Osteoblast (primary cell): ENCODE results near the gene BRCA1. TPM values are rescaled to one million over a fixed set of nuclear protein-coding genes. Genes with fewer than 3 reads are reported as not detected.

Experiments
- DNase-seq: peaks from one replicate; pipeline ENCODE4 v3.0.0; 2011; ENCODE audit warnings: low spot score, mixed read lengths; ENCODE audit not compliant: insufficient read length; ENCODE audit errors: missing footprints
- H2AFZ ChIP-seq: 2 replicates; pipeline ENCODE4 v1.6.0; 2011; ENCODE audit warnings: mild to moderate bottlenecking, low read length
- H3K27ac ChIP-seq: 2 replicates; pipeline ENCODE4 v1.5.1; 2011; ENCODE audit warnings: mild to moderate bottlenecking, low read depth, low read length, moderate library complexity
- H3K27me3 ChIP-seq: 2 replicates; pipeline ENCODE4 v1.6.0; 2012; ENCODE audit warnings: mild to moderate bottlenecking, control low read depth, inconsistent platforms, low read length, moderate library complexity; ENCODE audit not compliant: insufficient read depth
- H3K36me3 ChIP-seq: 2 replicates; pipeline ENCODE4 v1.5.1; 2011; ENCODE audit warnings: mild to moderate bottlenecking, low read length, control low read depth, moderate library complexity; ENCODE audit not compliant: insufficient read depth
- H3K4me1 ChIP-seq: 2 replicates; pipeline ENCODE4 v1.5.1; 2011; ENCODE audit warnings: mild to moderate bottlenecking, low read length, control low read depth, moderate library complexity; ENCODE audit not compliant: insufficient read depth
- H3K4me2 ChIP-seq: 2 replicates; pipeline ENCODE4 v1.6.0; 2011; ENCODE audit warnings: mild to moderate bottlenecking, low read length; ENCODE audit not compliant: insufficient read depth
- H3K4me3 ChIP-seq: fragments of 200-600 bp; sonication (generic); 3 replicates; pipeline ENCODE4 v1.5.1; 2012; ENCODE audit warnings: mild to moderate bottlenecking, low read length, inconsistent platforms; ENCODE audit not compliant: insufficient read depth
- H3K79me2 ChIP-seq: 2 replicates; pipeline ENCODE4 v1.6.0; 2012; ENCODE audit warnings: mild to moderate bottlenecking, low read length, control low read depth, inconsistent platforms; ENCODE audit not compliant: insufficient read depth
- H3K9me3 ChIP-seq: 2 replicates; pipeline ENCODE4 v1.5.1; 2011; ENCODE audit warnings: low read depth, low read length, control low read depth
- H4K20me1 ChIP-seq: 2 replicates; pipeline ENCODE4 v1.6.0; 2012; ENCODE audit warnings: mild to moderate bottlenecking, low read length, control low read depth; ENCODE audit not compliant: insufficient read depth
- small RNA-seq: library from RNA; depleted of rRNA; stranded (forward); fragments of <200 nt; gene quantifications from one replicate; pipeline ENCODE3, GENCODE V24; 2012
- total RNA-seq: library from RNA; depleted of rRNA; stranded (reverse); fragments of >200 nt; gene quantifications from 2 replicates; pipeline ENCODE4 v1.2.3, GENCODE V29; 2012
- TF ChIP-seq, protein P1 (sequence below): IDR thresholded peaks from 2 replicates; pipeline ENCODE4 v1.5.1; 2011; ENCODE audit warnings: mild to moderate bottlenecking, low read depth, low read length, moderate library complexity; ENCODE audit errors: extremely low read depth

BRCA1 gene
- total RNA-seq, 1 donor: 5.4 TPM

DNA sequence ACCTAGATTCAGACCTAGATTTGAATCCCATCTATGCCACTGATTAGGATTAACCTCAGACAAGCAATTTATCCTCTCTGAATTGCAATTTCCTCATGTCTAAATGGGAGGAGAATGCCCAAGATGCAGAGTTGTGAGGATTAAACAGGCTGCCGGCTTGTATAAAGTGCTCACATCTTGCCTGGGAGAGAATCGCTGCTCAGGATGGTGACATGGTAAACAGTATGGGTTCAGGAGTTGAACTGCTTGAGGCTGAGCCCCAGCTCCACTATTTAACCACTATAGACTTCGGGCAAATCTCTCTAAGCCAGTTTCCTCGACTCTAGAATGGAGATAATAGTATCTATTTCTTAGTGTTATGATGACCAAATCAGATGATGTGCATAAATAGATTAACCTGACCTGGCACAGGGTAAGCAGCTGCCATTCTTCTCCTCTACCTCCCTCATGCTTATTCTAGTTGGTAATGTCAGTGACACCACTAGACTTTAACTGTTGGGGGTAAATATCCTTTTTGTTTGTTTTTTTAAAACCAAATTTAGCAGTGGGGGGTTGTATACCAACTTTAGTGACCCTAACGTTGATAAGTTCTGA lies 127.7 kb downstream of the BRCA1 start:
- Histone ChIP-seq H3K4me3 (peak overlapping the region; percentile 61), H3K27me3 (no peaks in the 10 kb centered on the region), H3K27ac (peak overlapping the region; percentile 32), H2AFZ (peak overlapping the region; percentile 58), H3K9me3 (no peaks in the 10 kb centered on the region), H3K79me2 (peaks cover 32% of the 10 kb centered on the region), H3K36me3 (peaks cover 39% of the 10 kb centered on the region), H3K4me1 (peaks cover 30% of the 10 kb centered on the region), H4K20me1 (peaks cover 22% of the 10 kb centered on the region), H3K4me2 (peak overlapping the region; percentile 92)
- DNase-seq: no peak
- TF ChIP-seq, protein P1, sequence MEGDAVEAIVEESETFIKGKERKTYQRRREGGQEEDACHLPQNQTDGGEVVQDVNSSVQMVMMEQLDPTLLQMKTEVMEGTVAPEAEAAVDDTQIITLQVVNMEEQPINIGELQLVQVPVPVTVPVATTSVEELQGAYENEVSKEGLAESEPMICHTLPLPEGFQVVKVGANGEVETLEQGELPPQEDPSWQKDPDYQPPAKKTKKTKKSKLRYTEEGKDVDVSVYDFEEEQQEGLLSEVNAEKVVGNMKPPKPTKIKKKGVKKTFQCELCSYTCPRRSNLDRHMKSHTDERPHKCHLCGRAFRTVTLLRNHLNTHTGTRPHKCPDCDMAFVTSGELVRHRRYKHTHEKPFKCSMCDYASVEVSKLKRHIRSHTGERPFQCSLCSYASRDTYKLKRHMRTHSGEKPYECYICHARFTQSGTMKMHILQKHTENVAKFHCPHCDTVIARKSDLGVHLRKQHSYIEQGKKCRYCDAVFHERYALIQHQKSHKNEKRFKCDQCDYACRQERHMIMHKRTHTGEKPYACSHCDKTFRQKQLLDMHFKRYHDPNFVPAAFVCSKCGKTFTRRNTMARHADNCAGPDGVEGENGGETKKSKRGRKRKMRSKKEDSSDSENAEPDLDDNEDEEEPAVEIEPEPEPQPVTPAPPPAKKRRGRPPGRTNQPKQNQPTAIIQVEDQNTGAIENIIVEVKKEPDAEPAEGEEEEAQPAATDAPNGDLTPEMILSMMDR: no peak

Small RNA genes lying within 50 kb of the gene (small RNA-seq; reads per million reads assigned to genes)
- gene AC060780.2: not detected
- gene AC060780.3: not detected
- gene AC135721.1: not detected

Other genes with a start within 250 kb of the BRCA1 start
- not detected in 2 replicates for gene G6PC1, start 224.6 kb downstream of the BRCA1 start, total RNA-seq
- gene AARSD1, start 160.9 kb downstream of the BRCA1 start, total RNA-seq: 14.1 and 16.2 TPM in 2 replicates
- under 0.01 and 0.29 TPM in 2 replicates for gene PTGES3L, start 145.3 kb downstream of the BRCA1 start, total RNA-seq
- gene RUNDC1, start 144.8 kb downstream of the BRCA1 start, total RNA-seq: 8.8 and 10.1 TPM in 2 replicates
- gene RPL27, start 126.9 kb downstream of the BRCA1 start, total RNA-seq: 878 and 1,256 TPM in 2 replicates
- 28.6 and 45.2 TPM in 2 replicates for gene IFI35, start 118.6 kb downstream of the BRCA1 start, total RNA-seq
- 441 and 449 TPM in 2 replicates for gene VAT1, start 103.0 kb downstream of the BRCA1 start, total RNA-seq
- gene RND2, start 100.1 kb downstream of the BRCA1 start, total RNA-seq: 0.29 and 0.36 TPM in 2 replicates
- gene NBR1, start 45.9 kb upstream of the BRCA1 start, total RNA-seq: 115 and 121 TPM in 2 replicates
- gene TMEM106A, start 86.5 kb upstream of the BRCA1 start, total RNA-seq: 5.1 and 5.6 TPM in 2 replicates
- gene CCDC200, start 103.3 kb upstream of the BRCA1 start, total RNA-seq: not detected in 2 replicates
- not detected in 2 replicates for gene RNU2-1, start 108.6 kb upstream of the BRCA1 start, total RNA-seq